ENCODE measurements around the gene NDE1. TPM values are rescaled to one million over a fixed set of nuclear protein-coding genes. Genes with fewer than 3 reads are reported as not detected.
"Not testable (repeated sequence)": the region's sequence is repeated elsewhere in the genome, so short reads cannot be mapped to it uniquely, and the experiment has no call there.

Gene NDE1
- polyA plus RNA-seq, 1 of the 3 experiments (the other 2 are of a cell fraction), result 27.9 TPM

GRCh38 chr16:15654591-15654990 lies 4.5 kb downstream of the NDE1 start:
- no peaks in the 10 kb centered on the region for H3K27me3 ChIP-seq (ENCODE audit: insufficient read depth)
- no peaks in the 10 kb centered on the region for H3K9me2 ChIP-seq
- H3K4me3 ChIP-seq (ENCODE audit: low read depth in 2 of 2, low read length in 1 of 2), result no peak overlapping the region
- no peak overlapping the region for H3K27ac ChIP-seq (ENCODE audit: low read depth in 2 of 2, low read length in 1 of 2)
- H3K9ac ChIP-seq, result no peak overlapping the region
- H2AFZ ChIP-seq (ENCODE audit: low read depth), result no peak overlapping the region
- DNase-seq, result no peak
- H3K36me3 ChIP-seq (replicated peaks in 1 of 2; ENCODE audit: control insufficient read depth in 1 of 2, insufficient read depth in 2 of 2, low read length in 1 of 2), result no peaks in the 10 kb centered on the region
- 97% methylated on average over 2 of the region's 2 CpGs for WGBS (ENCODE audit: low lambda C conversion rate)
- ChIA-PET POLR2A (no interaction called here), CTCF (no interaction called here)
- peaks cover 9% of the 10 kb centered on the region for H3F3A ChIP-seq (replicated peaks; ENCODE audit: insufficient read depth)
- H3K4me1 ChIP-seq (ENCODE audit: control insufficient read depth in 1 of 2, insufficient read depth in 2 of 2, low read depth in 1 of 2, low read length in 1 of 2), result peaks cover 1 to 2% of the 10 kb centered on the region in 2 experiments; a peak in 2 of 4 replicates
- no peaks in the 10 kb centered on the region for H3K9me3 ChIP-seq
- H3K4me2 ChIP-seq, result no peak overlapping the region
- H3K79me2 ChIP-seq (ENCODE audit: insufficient read depth), result peaks cover 94% of the 10 kb centered on the region
- TF ChIP-seq CHD2 (IDR thresholded peaks at IDR 0.05; ENCODE audit: low read length, partially characterized antibody), result no peak
- TF ChIP-seq IRF3 (IDR thresholded peaks at IDR 0.05; ENCODE audit: low read depth, low read length), result no peak
- TF ChIP-seq POLR2AphosphoS5 (IDR thresholded peaks at IDR 0.05; ENCODE audit: low read depth, low read length), result no peak
- TF ChIP-seq USF2 (IDR thresholded peaks at IDR 0.05; ENCODE audit: borderline replicate concordance, low read depth, low read length), result no peak
- no peak for TF ChIP-seq MXI1 (IDR thresholded peaks at IDR 0.05; ENCODE audit: low read depth, low read length)
- no peak for TF ChIP-seq RXRA (IDR thresholded peaks at IDR 0.05; ENCODE audit: borderline replicate concordance, low read depth)
- TF ChIP-seq RCOR1 (IDR thresholded peaks at IDR 0.05; ENCODE audit: low read length), result no peak
- TF ChIP-seq ZBTB33 (IDR thresholded peaks at IDR 0.05; ENCODE audit: borderline replicate concordance, low read depth), result no peak
- no peak for TF ChIP-seq EZH2phosphoT487 (IDR thresholded peaks at IDR 0.05; ENCODE audit: borderline replicate concordance, low read depth)
- no peak for TF ChIP-seq JUND (IDR thresholded peaks at IDR 0.05)
- no peak for TF ChIP-seq GABPA (IDR thresholded peaks at IDR 0.05; ENCODE audit: low read depth)
- H4K20me1 ChIP-seq (ENCODE audit: insufficient read depth), result peaks cover 16% of the 10 kb centered on the region; the same call in 1 of the 2 replicates

- DNase-seq; H3K9me3 ChIP-seq; H3K4me3 ChIP-seq (ENCODE audit: low read depth in 2 of 2, low read length in 1 of 2); H3F3A ChIP-seq (replicated peaks; ENCODE audit: insufficient read depth); CTCF ChIA-PET; H3K4me1 ChIP-seq (ENCODE audit: control insufficient read depth in 1 of 2, insufficient read depth in 2 of 2, low read depth in 1 of 2, low read length in 1 of 2); H3K9me2 ChIP-seq; H3K4me2 ChIP-seq; H3K9ac ChIP-seq; H3K27me3 ChIP-seq (ENCODE audit: insufficient read depth); POLR2A ChIA-PET; H3K36me3 ChIP-seq (replicated peaks in 1 of 2; ENCODE audit: control insufficient read depth in 1 of 2, insufficient read depth in 2 of 2, low read length in 1 of 2); H3K27ac ChIP-seq (ENCODE audit: low read depth in 2 of 2, low read length in 1 of 2); H2AFZ ChIP-seq (ENCODE audit: low read depth): not testable (repeated sequence)
- Histone ChIP-seq H3K79me2 (ENCODE audit: insufficient read depth) (peaks cover 100% of the 10 kb centered on the region), H4K20me1 (ENCODE audit: insufficient read depth) (peaks cover 16% of the 10 kb centered on the region; the same call in 1 of the 2 replicates)
- WGBS (ENCODE audit: low lambda C conversion rate), result 93% methylated on average over 3 of the region's 6 CpGs
These were observed 5.5 kb downstream of the NDE1 start for GRCh38 chr16:15655561-15655960.

Data from SK-N-SH (cell line).